GM21360 (cell line): Measurements from ENCODE around the gene MRPS30.
"Not testable (repeated sequence)": the region's sequence is repeated elsewhere in the genome, so short reads cannot be mapped to it uniquely, and the experiment has no call there.

ENCODE experiments used
- ATAC-seq: cut with Tn5 transposase; IDR thresholded peaks from one replicate; pipeline ENCODE4 v1.9.1; 2021; ENCODE audit warnings: mild to moderate bottlenecking, moderate library complexity; ENCODE audit not compliant: unreplicated experiment

The MRPS30 gene

GRCh38 chr5:44808435-44809214, at the start of gene MRPS30:
TSS of gene MRPS30 (plus strand) at chr5:44808947. CDS start at chr5:44808963, 16 bp downstream.
- ATAC-seq = peak; percentile 95

GRCh38 chr5:44769200-44769876, 39.4 kb upstream of the MRPS30 start:
- no peak for ATAC-seq

DNA sequence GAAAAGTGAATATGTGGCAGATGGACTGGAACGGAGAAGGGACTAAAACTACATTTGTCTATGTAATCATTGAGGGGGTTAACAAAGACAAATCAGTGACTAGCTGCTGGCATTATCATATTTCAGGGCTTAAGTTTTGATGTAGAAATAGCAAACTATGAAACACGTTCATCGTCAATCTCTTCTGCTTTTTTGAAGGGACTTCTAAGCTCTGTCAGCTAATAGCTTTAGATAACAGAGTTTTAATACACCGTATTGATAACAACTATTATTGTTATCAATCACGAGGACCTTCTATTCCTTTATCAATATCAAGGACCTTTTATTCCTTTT, 38.9 kb upstream of the MRPS30 start:
- no peak for ATAC-seq

GRCh38 chr5:44770780-44771717, 37.7 kb upstream of the MRPS30 start:
- ATAC-seq = no peak

- not testable (repeated sequence) for ATAC-seq
Observed at GRCh38 chr5:44772397-44772796, 36.4 kb upstream of the MRPS30 start.

DNA sequence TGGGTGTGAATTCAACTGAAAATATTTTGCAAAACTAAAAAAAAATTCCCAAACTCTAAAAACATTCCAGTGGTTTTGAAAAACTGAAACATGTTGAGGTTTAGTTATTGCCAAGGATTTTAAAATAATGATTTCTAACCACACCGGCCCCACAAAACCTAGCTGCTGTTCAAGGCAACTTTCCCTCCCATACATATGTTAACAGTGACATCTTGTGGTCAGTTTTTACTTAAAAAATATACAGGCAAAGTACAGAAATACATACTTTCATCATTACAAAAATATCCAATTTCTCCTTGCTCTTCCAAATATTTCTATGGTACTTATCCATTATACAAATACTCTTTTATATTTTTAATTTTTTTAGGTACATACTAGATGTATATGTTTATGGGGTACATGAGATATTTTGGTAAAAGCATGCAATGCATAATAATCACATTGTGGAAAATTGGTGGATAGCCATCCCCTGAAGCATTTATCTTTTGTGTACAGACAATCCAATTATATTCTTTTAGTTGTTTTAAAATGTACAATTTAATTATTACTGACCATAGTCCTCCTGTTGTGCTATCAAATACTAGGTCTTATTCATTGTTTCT, 34.4 kb upstream of the MRPS30 start:
- ATAC-seq = no peak

GRCh38 chr5:44779167-44779566, 29.6 kb upstream of the MRPS30 start:
- no peak for ATAC-seq

GRCh38 chr5:44783634-44784315, 25.0 kb upstream of the MRPS30 start:
- no peak for ATAC-seq

- ATAC-seq = no peak
Observed at GRCh38 chr5:44787731-44788130, 21.0 kb upstream of the MRPS30 start.

GRCh38 chr5:44789372-44789995, 19.3 kb upstream of the MRPS30 start:
- ATAC-seq = not testable (repeated sequence)

- ATAC-seq = not testable (repeated sequence)
Observed at GRCh38 chr5:44792031-44792673, 16.6 kb upstream of the MRPS30 start.

DNA sequence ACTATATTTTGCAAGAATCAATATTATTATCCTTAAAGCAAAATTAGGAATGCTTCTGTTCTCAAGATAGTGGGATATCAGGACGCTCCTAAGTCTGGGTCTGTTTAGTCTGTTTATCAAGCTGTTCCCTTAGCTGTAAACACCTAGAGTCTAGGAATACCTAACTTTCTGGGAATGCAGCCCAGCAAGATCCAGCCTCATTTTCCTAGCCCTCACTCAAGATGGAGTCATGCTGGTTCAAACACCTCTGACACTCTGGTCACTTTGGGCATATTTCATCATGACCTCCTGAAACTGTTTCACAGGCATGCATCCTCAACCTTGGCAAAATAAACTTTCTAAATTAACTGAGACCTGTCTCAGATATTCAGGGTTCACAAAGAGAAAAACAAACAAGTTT, 14.4 kb upstream of the MRPS30 start:
- no peak for ATAC-seq

- no peak for ATAC-seq
Observed at GRCh38 chr5:44795496-44795895, 13.3 kb upstream of the MRPS30 start.

DNA sequence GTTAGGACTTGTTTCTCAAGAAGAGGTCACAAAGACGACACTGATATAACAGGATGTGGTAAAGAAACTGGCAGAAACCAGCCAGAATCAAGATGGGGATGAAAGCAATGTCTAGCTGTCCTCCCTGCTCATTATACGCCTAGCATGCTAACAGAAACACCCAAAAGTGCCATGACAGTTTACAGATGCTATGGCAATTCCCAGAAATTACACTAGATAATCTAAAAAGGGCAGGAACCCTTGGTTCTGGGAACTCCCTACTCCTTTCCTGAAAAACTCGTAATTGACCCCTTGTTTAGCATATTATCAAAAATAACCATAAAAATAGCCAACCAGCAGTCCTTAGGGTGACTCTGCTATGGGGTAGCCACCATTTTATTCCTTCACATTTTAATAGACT, 10.9 kb upstream of the MRPS30 start:
- no peak for ATAC-seq

DNA sequence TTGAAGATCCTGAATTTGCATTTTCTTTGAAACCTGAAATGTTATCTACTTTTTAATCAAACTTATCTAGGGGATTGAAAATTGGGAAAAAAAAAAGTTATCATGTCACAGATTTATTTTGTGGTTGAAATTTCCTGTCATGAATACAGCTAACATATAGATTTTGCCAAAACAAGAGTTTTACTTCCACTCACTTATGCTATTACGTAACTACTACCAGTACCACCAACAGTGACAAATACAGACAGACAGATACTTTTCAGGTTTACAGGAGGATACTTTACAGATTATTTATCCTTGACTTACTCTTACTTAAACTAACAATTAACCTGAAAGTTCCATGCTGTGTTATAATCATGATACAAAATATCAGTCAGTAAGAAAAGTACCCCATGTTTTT, 6.8 kb upstream of the MRPS30 start:
- no peak for ATAC-seq

DNA sequence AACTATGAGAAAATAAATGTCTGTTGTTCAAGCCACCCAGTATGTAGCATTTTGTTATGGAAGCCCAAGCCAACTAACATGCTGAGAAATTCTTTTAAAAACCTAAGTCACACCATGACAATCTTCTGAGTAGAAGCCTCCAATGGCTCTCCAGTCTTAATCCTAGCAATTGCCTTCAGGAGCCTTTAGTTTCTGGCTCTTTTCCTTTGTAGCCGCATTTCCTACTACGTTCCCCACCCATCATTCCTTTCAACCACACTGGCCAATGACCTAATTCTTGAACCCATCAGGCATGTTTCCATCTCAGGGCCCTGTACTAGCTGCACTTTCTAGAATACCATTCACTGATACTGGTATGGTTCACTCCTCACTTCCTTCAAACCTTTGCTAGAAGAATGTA, 2.1 kb upstream of the MRPS30 start:
- ATAC-seq = no peak

DNA sequence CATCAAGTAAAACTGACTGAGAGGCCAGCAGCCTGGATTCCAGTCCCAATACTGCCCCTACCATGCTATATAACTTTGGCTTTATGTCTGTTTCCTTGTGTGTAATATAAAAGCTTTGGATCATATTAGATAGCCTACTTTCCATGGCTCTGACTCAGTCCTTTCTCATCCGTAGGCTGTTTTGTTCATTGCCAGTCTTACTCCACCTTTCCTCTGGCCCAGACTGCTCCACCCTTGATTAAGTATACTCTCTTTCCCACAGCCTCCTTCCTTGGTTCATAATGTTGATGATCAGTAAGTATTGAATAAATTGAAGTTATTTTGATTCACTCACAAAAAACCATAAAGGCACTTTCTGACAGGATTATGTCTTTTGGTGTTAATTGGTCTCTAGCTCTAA, 1.5 kb upstream of the MRPS30 start:
- no peak for ATAC-seq

GRCh38 chr5:44809215-44809955, 638 bp downstream of the MRPS30 start:
- ATAC-seq = peak; percentile 42

- ATAC-seq = no peak
Observed at GRCh38 chr5:44809956-44810420, 1.2 kb downstream of the MRPS30 start.
